DOHH2 (cell line): ENCODE data around the gene CEP135.

Experiments used
- EZH2phosphoT487 ChIP-seq: fragments of 200-600 bp; sonication (generic); IDR thresholded peaks from 2 replicates; pipeline ENCODE4 v1.6.1; 2017; ENCODE audit warnings: borderline replicate concordance, mild to moderate bottlenecking, antibody characterized with exemption, low read length, moderate library complexity, mixed read lengths
- TF ChIP-seq, protein P1 (sequence below): fragments of 200-600 bp; sonication (generic); IDR thresholded peaks from one replicate; pipeline ENCODE4 v1.5.1; 2014; ENCODE audit warnings: antibody characterized with exemption, mild to moderate bottlenecking, low read depth, low read length; ENCODE audit not compliant: poor library complexity, severe bottlenecking

DNA sequence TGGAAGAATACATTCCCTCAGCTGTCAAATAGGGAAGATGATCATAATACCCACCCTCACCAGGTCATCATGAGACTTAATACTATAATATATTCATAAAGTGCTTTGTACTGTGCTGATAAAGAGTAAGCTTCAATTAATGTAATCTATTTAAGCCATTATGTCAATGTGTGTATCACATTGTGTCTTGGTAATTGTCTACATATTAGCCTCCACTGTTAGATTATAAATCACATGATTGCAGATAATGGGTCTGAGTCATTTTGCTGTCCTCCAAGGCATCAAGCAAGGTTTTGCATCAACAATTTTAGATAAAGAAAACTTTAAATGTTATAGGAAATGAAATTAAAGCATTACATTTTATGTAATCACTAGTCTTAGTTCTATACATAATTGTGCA is 45.2 kb upstream of the CEP135 start:
- TF ChIP-seq, protein P1, sequence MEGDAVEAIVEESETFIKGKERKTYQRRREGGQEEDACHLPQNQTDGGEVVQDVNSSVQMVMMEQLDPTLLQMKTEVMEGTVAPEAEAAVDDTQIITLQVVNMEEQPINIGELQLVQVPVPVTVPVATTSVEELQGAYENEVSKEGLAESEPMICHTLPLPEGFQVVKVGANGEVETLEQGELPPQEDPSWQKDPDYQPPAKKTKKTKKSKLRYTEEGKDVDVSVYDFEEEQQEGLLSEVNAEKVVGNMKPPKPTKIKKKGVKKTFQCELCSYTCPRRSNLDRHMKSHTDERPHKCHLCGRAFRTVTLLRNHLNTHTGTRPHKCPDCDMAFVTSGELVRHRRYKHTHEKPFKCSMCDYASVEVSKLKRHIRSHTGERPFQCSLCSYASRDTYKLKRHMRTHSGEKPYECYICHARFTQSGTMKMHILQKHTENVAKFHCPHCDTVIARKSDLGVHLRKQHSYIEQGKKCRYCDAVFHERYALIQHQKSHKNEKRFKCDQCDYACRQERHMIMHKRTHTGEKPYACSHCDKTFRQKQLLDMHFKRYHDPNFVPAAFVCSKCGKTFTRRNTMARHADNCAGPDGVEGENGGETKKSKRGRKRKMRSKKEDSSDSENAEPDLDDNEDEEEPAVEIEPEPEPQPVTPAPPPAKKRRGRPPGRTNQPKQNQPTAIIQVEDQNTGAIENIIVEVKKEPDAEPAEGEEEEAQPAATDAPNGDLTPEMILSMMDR: no peak
- TF ChIP-seq EZH2phosphoT487: no peak
